Activated CD8-positive, alpha-beta memory T cell treated with anti-CD3 and anti-CD28 coated beads for 4 hours (primary cell): ENCODE data around the gene CLCA1.

Experiments used
- DNase-seq, 2 donors: peaks; one replicate each; pipeline ENCODE4 v3.0.0-alpha.2; 2020; ENCODE audit warnings: low read depth in 2 of 2

The CLCA1 gene

GRCh38 chr1:86504137-86504479, 35.4 kb downstream of the CLCA1 start:
- no peak for DNase-seq

- no peak for DNase-seq
Measured at GRCh38 chr1:86504895-86505563, 36.3 kb downstream of the CLCA1 start.

- no peak for DNase-seq
Measured at GRCh38 chr1:86505564-86505902, 36.8 kb downstream of the CLCA1 start.

GRCh38 chr1:86507935-86508582, 39.3 kb downstream of the CLCA1 start:
- DNase-seq = no peak

GRCh38 chr1:86508583-86508969, 39.8 kb downstream of the CLCA1 start:
- DNase-seq = no peak

- no peak for DNase-seq
Measured at GRCh38 chr1:86515597-86515996, 46.9 kb downstream of the CLCA1 start.

GRCh38 chr1:86516335-86516734, 47.6 kb downstream of the CLCA1 start:
- DNase-seq = no peak

GRCh38 chr1:86517336-86517735, 48.6 kb downstream of the CLCA1 start:
- no peak for DNase-seq

GRCh38 chr1:86520789-86521521, 52.2 kb downstream of the CLCA1 start:
- DNase-seq = no peak

GRCh38 chr1:86521522-86521891, 52.8 kb downstream of the CLCA1 start:
- DNase-seq = no peak

GRCh38 chr1:86522240-86522639, 53.5 kb downstream of the CLCA1 start:
- DNase-seq = no peak

GRCh38 chr1:86523670-86524354, 55.1 kb downstream of the CLCA1 start:
- DNase-seq = no peak

- DNase-seq = no peak
Measured at GRCh38 chr1:86527306-86527705, 58.6 kb downstream of the CLCA1 start.

GRCh38 chr1:86530211-86530845, 61.6 kb downstream of the CLCA1 start:
- DNase-seq = no peak

GRCh38 chr1:86537928-86538695, 69.4 kb downstream of the CLCA1 start:
- DNase-seq = no peak

GRCh38 chr1:86538775-86539174, 70.0 kb downstream of the CLCA1 start:
- no peak for DNase-seq

- DNase-seq = no peak
Measured at GRCh38 chr1:86541859-86542258, 73.1 kb downstream of the CLCA1 start.

GRCh38 chr1:86542631-86543030, 73.9 kb downstream of the CLCA1 start:
- DNase-seq = no peak

GRCh38 chr1:86546787-86547221, 78.1 kb downstream of the CLCA1 start, which contains the start of gene CLCA4:
Gene CLCA4 (plus strand): TSS chr1:86547078. CDS start chr1:86547120, 42 bp downstream.
- no peak for DNase-seq

- DNase-seq = no peak
Measured at GRCh38 chr1:86548839-86549238, 80.1 kb downstream of the CLCA1 start.
